Esophagus muscularis mucosa (tissue), 4 donors: ENCODE data around the gene LETM1. TPM values are rescaled to one million over a fixed set of nuclear protein-coding genes. Genes with fewer than 3 reads are reported as not detected.

ENCODE experiments used
- DNase-seq: peaks from one replicate; pipeline ENCODE4 v3.0.0-alpha.2; 2017; ENCODE audit errors: extremely low spot score
- H3K27ac ChIP-seq, 4 donors: fragments of 200-600 bp; sonication (generic); replicated peaks in 1 of 4; 1 replicate in 3 of 4; 2 replicates in 1 of 4; pipeline ENCODE4 v1.5.1; 2016 to 2019; ENCODE audit warnings: mild to moderate bottlenecking in 1 of 4
- H3K27me3 ChIP-seq, 4 donors: fragments of 200-600 bp; sonication (generic); one replicate each; pipeline versions ENCODE4 v1.5.1 to v1.6.0; 2016 to 2019
- H3K36me3 ChIP-seq, 4 donors: fragments of 200-600 bp; sonication (generic); one replicate each; pipeline ENCODE4 v1.5.1; 2016 to 2019
- H3K4me1 ChIP-seq, 4 donors: fragments of 200-600 bp; sonication (generic); one replicate each; pipeline ENCODE4 v1.5.1; 2016 to 2019
- H3K4me3 ChIP-seq, 4 donors: fragments of 200-600 bp; sonication (generic); 1 replicate in 2 of 4; 2 replicates in 2 of 4; pipeline ENCODE4 v1.5.1; 2016 to 2019; ENCODE audit warnings: mild to moderate bottlenecking in 4 of 4, moderate library complexity in 1 of 4
- H3K9me3 ChIP-seq, 4 donors: fragments of 200-600 bp; sonication (generic); 1 replicate in 3 of 4; 2 replicates in 1 of 4; pipeline ENCODE4 v1.5.1; 2016 to 2019
- CTCF ChIP-seq, 3 experiments: fragments of 200-600 bp in 2 of 3; fragments of 450-650 bp in 1 of 3; sonication (generic) in 2 of 3; IDR thresholded peaks; one replicate each; pipeline ENCODE4 v1.5.1; 2017 to 2019; ENCODE audit warnings: antibody characterized with exemption in 3 of 3, mild to moderate bottlenecking in 2 of 3, moderate library complexity in 1 of 3
- EP300 ChIP-seq: sonication (generic); formaldehyde crosslinking; IDR thresholded peaks from one replicate; pipeline ENCODE4 v1.6.1; 2017; ENCODE audit warnings: antibody characterized with exemption
- POLR2A ChIP-seq: fragments of 450-650 bp; IDR thresholded peaks from one replicate; pipeline ENCODE4 v1.6.1; 2017; ENCODE audit warnings: antibody characterized with exemption, moderate library complexity, mild to moderate bottlenecking, low read depth
- POLR2AphosphoS5 ChIP-seq, 2 donors: sonication (generic); formaldehyde crosslinking; IDR thresholded peaks; one replicate each; pipeline ENCODE4 v1.6.1; 2017; ENCODE audit warnings: antibody characterized with exemption in 2 of 2
- WGBS: methylation state at CpG from one replicate; pipeline ENCODE4 v1.1.5; 2018; 5-methylcytosine and 5-hydroxymethylcytosine counted together
- intact Hi-C: fragments of 100-400 bp; cut with DNase I; formaldehyde crosslinking; loops from one replicate; pipeline ENCODE4 v1.15.1; 2023
- total RNA-seq, 4 donors: library from RNA; depleted of rRNA; stranded (reverse); fragments of >200 nt; gene quantifications; one replicate each; pipeline versions ENCODE4 v1.1.0 to v1.2.1, GENCODE V29; 2016

The LETM1 gene
- total RNA-seq, 4 donors from 2014 or later: 23.7 to 34.7 (median 33.3) TPM

- Histone ChIP-seq H3K27me3 (no peaks in the 10 kb centered on the region), H3K4me1 (no peaks in the 10 kb centered on the region), H3K4me3 (no peak overlapping the region), H3K36me3 (peaks cover 5 to 26% (median 17%) of the 10 kb centered on the region in 4 donors), H3K27ac (no peak overlapping the region), H3K9me3 (no peaks in the 10 kb centered on the region)
- TF ChIP-seq EP300: no peak
- TF ChIP-seq POLR2AphosphoS5 (IDR thresholded peaks at IDR 0.05): no peak
- no peak for TF ChIP-seq POLR2A
- TF ChIP-seq CTCF (IDR thresholded peaks at IDR 0.05): no peak
- DNase-seq: no peak
- intact Hi-C loops: loop anchor here (5.0 kb wide), 2 partner anchors 41 to 151 kb away; partner anchors contain the start of gene LETM1
- 67% methylated on average over 1 of the region's 1 CpG for WGBS
Measured at GRCh38 chr4:1898681-1899080, 42.7 kb upstream of the LETM1 start.

GRCh38 chr4:1898007-1898406 is 42.1 kb upstream of the LETM1 start:
- intact Hi-C loops: loop anchor here (5.0 kb wide), 2 partner anchors 41 to 151 kb away; partner anchors contain the start of gene LETM1
- 90% methylated on average over 6 of the region's 6 CpGs for WGBS
- Histone ChIP-seq H3K9me3 (no peaks in the 10 kb centered on the region), H3K4me3 (no peak overlapping the region), H3K36me3 (peaks cover 5 to 23% (median 14%) of the 10 kb centered on the region in 4 donors), H3K4me1 (no peaks in the 10 kb centered on the region), H3K27ac (no peak overlapping the region), H3K27me3 (no peaks in the 10 kb centered on the region)
- no peak for TF ChIP-seq POLR2A
- TF ChIP-seq POLR2AphosphoS5 (IDR thresholded peaks at IDR 0.05): no peak
- no peak for TF ChIP-seq CTCF (IDR thresholded peaks at IDR 0.05)
- TF ChIP-seq EP300: no peak
- DNase-seq: no peak

GRCh38 chr4:1896658-1896991 is 40.7 kb upstream of the LETM1 start:
- Histone ChIP-seq H3K27ac (no peak overlapping the region), H3K9me3 (no peaks in the 10 kb centered on the region), H3K4me3 (no peak overlapping the region), H3K4me1 (no peaks in the 10 kb centered on the region), H3K36me3 (peaks cover 5 to 12% (median 9%) of the 10 kb centered on the region in 4 donors), H3K27me3 (no peaks in the 10 kb centered on the region)
- 96% methylated on average over 6 of the region's 6 CpGs for WGBS
- intact Hi-C loops: loop anchor here (5.0 kb wide), 2 partner anchors 39 to 149 kb away; partner anchors contain the start of gene LETM1
- TF ChIP-seq POLR2A: no peak
- no peak for TF ChIP-seq EP300
- TF ChIP-seq POLR2AphosphoS5 (IDR thresholded peaks at IDR 0.05): no peak
- TF ChIP-seq CTCF (IDR thresholded peaks at IDR 0.05): no peak
- no peak for DNase-seq

- Histone ChIP-seq H3K27me3 (no peaks in the 10 kb centered on the region), H3K36me3 (peaks cover 3 to 7% (median 5%) of the 10 kb centered on the region in 4 donors), H3K9me3 (no peaks in the 10 kb centered on the region), H3K4me1 (no peaks in the 10 kb centered on the region), H3K4me3 (no peak overlapping the region), H3K27ac (no peak overlapping the region)
- 97% methylated on average over 8 of the region's 8 CpGs for WGBS
- TF ChIP-seq EP300 (no peak), POLR2AphosphoS5 (IDR thresholded peaks at IDR 0.05) (no peak), CTCF (IDR thresholded peaks at IDR 0.05) (no peak)
- no peak for DNase-seq
- intact Hi-C loops: loop anchor here (5.0 kb wide), 2 partner anchors 39 to 149 kb away; partner anchors contain the start of gene LETM1
Measured at GRCh38 chr4:1895971-1896657, 40.2 kb upstream of the LETM1 start.
